Testis (tissue), 2 donors: ENCODE data around the gene IRAK1.

ENCODE experiments used
- POLR2A ChIP-seq: fragments of 450-650 bp; IDR thresholded peaks from one replicate; pipeline ENCODE4 v1.6.1; 2017; ENCODE audit warnings: antibody characterized with exemption, mild to moderate bottlenecking, moderate library complexity
- TF ChIP-seq, protein P1 (sequence below), 3 experiments: fragments of 450-650 bp in 2 of 3; fragments of 200-600 bp in 1 of 3; sonication (generic) in 1 of 3; IDR thresholded peaks; one replicate each; pipeline ENCODE4 v1.5.1; 2016 to 2019; ENCODE audit warnings: antibody characterized with exemption in 3 of 3, mild to moderate bottlenecking in 2 of 3, moderate library complexity in 1 of 3

DNA sequence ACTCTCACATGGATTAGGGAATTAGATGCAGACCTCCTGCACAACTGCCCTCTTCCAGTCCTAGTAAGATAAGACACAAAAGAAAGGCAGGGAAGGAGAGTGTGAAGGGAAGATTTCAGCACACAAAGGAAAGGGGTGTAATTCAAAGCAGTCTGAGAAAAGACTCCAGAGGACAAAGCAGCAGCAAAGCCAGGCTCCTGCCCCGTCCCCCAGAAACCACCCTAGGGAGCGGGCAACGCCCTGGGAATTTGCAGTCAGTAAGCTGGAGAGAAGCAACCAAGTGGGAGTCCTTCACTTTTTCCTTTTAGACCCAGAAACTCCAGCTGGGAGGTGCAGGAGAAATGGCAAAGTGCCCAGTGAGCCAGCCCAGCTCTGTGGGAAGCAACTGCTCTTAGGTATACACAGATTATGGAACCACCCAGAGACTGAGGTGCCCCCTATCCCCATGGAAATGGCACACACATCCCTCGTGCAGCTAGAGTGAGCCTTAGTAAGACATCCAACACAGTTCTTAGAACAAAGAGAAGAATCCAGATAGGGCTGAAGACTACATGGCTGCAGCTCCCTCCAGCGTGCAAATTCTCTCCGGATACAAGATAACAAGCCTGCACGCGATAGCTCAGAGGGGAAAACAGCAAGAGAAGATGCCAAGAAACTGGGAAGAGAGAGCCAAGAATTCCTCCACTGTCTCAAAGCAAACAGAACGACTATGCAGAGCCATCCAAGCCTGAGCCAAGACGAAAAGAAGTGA, 26.5 kb upstream of the IRAK1 start:
- TF ChIP-seq, protein P1, sequence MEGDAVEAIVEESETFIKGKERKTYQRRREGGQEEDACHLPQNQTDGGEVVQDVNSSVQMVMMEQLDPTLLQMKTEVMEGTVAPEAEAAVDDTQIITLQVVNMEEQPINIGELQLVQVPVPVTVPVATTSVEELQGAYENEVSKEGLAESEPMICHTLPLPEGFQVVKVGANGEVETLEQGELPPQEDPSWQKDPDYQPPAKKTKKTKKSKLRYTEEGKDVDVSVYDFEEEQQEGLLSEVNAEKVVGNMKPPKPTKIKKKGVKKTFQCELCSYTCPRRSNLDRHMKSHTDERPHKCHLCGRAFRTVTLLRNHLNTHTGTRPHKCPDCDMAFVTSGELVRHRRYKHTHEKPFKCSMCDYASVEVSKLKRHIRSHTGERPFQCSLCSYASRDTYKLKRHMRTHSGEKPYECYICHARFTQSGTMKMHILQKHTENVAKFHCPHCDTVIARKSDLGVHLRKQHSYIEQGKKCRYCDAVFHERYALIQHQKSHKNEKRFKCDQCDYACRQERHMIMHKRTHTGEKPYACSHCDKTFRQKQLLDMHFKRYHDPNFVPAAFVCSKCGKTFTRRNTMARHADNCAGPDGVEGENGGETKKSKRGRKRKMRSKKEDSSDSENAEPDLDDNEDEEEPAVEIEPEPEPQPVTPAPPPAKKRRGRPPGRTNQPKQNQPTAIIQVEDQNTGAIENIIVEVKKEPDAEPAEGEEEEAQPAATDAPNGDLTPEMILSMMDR (IDR thresholded peaks at IDR 0.05), result no peak
- no peak for TF ChIP-seq POLR2A
